ENCODE results near the gene OLA1. TPM values are rescaled to one million over a fixed set of nuclear protein-coding genes. Genes with fewer than 3 reads are reported as not detected.
"Not testable (repeated sequence)": the region's sequence is repeated elsewhere in the genome, so short reads cannot be mapped to it uniquely, and the experiment has no call there.

The OLA1 gene
- 236 TPM for polyA plus RNA-seq (ENCODE audit: insufficient read length)

GRCh38 chr2:174248187-174248997 is at the start of gene OLA1:
Gene OLA1, minus strand, starts transcription at chr2:174248532. Its CDS starts 1,717 bp downstream, at chr2:174246815.
- DNase-seq (ENCODE audit: low read depth) = peak; percentile 78

- no peak for DNase-seq (ENCODE audit: low read depth)
These were observed 44.6 kb upstream of the OLA1 start for GRCh38 chr2:174292908-174293307.

GRCh38 chr2:174286172-174286571 is 37.8 kb upstream of the OLA1 start:
- DNase-seq (ENCODE audit: low read depth) = no peak

- no peak for DNase-seq (ENCODE audit: low read depth)
These were observed 34.1 kb upstream of the OLA1 start for GRCh38 chr2:174282441-174282840.

GRCh38 chr2:174281736-174282135 is 33.4 kb upstream of the OLA1 start:
- no peak for DNase-seq (ENCODE audit: low read depth)

- DNase-seq (ENCODE audit: low read depth) = no peak
These were observed 32.3 kb upstream of the OLA1 start for GRCh38 chr2:174280596-174280995.

GRCh38 chr2:174270263-174270662 is 21.9 kb upstream of the OLA1 start:
- not testable (repeated sequence) for DNase-seq (ENCODE audit: low read depth)

GRCh38 chr2:174266288-174266687 is 18.0 kb upstream of the OLA1 start:
- DNase-seq (ENCODE audit: low read depth) = no peak

- no peak for DNase-seq (ENCODE audit: low read depth)
These were observed 15.7 kb upstream of the OLA1 start for GRCh38 chr2:174263997-174264396.

- DNase-seq (ENCODE audit: low read depth) = no peak
These were observed 11.6 kb upstream of the OLA1 start for GRCh38 chr2:174259981-174260380.

GRCh38 chr2:174254267-174254666 is 5.9 kb upstream of the OLA1 start:
- no peak for DNase-seq (ENCODE audit: low read depth)

- no peak for DNase-seq (ENCODE audit: low read depth)
These were observed 763 bp upstream of the OLA1 start for GRCh38 chr2:174248998-174249592.

GRCh38 chr2:174247474-174248186 is 702 bp downstream of the OLA1 start:
- DNase-seq (ENCODE audit: low read depth) = no peak

GRCh38 chr2:174246944-174247381 is 1.4 kb downstream of the OLA1 start:
- no peak for DNase-seq (ENCODE audit: low read depth)

- DNase-seq (ENCODE audit: low read depth) = not testable (repeated sequence)
These were observed 2.7 kb downstream of the OLA1 start for GRCh38 chr2:174245628-174246027.

- DNase-seq (ENCODE audit: low read depth) = no peak
These were observed 3.3 kb downstream of the OLA1 start for GRCh38 chr2:174245065-174245464.

- DNase-seq (ENCODE audit: low read depth) = no peak
These were observed 4.5 kb downstream of the OLA1 start for GRCh38 chr2:174243812-174244211.

GRCh38 chr2:174240097-174240496 is 8.2 kb downstream of the OLA1 start:
- DNase-seq (ENCODE audit: low read depth) = no peak

- DNase-seq (ENCODE audit: low read depth) = no peak
These were observed 11.9 kb downstream of the OLA1 start for GRCh38 chr2:174236429-174236828.

- no peak for DNase-seq (ENCODE audit: low read depth)
These were observed 12.7 kb downstream of the OLA1 start for GRCh38 chr2:174235680-174236079.

GRCh38 chr2:174233771-174234275 is 14.5 kb downstream of the OLA1 start:
- no peak for DNase-seq (ENCODE audit: low read depth)

- no peak for DNase-seq (ENCODE audit: low read depth)
These were observed 20.6 kb downstream of the OLA1 start for GRCh38 chr2:174227748-174228147.
